ENCODE data around the gene ZBTB7C.

DNA sequence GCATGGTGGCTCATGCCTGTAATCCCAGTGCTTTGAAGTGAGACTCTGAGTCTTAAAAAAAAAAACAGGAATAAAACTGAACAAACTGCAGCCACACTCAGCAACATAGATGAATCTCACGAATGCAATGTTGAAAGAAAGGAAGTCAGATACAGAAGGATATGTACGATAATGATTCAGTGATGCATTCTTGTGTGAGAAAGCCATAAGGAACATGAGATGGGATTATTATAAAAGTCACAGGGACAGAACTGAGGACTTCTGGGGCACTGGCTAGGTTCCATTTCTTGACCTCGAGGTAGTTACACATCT lies 421.8 kb downstream of the ZBTB7C start:
- TF ChIP-seq CTCF (IDR thresholded peaks at IDR 0.05 in 2 of 3, conservative IDR thresholded peaks at IDR 0.05 in 1 of 3; ENCODE audit: control insufficient read depth in 2 of 3, extremely low read depth in 1 of 3, insufficient read depth in 1 of 3, low read depth in 3 of 3, low read length in 3 of 3): no peak
- TF ChIP-seq, protein P1, sequence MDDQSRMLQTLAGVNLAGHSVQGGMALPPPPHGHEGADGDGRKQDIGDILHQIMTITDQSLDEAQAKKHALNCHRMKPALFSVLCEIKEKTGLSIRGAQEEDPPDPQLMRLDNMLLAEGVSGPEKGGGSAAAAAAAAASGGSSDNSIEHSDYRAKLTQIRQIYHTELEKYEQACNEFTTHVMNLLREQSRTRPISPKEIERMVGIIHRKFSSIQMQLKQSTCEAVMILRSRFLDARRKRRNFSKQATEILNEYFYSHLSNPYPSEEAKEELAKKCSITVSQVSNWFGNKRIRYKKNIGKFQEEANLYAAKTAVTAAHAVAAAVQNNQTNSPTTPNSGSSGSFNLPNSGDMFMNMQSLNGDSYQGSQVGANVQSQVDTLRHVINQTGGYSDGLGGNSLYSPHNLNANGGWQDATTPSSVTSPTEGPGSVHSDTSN (IDR thresholded peaks at IDR 0.05; ENCODE audit: insufficient replicate concordance, low read depth, low read length): no peak

Data from GM12878 (cell line).